ENCODE measurements around the gene SUSD1.

DNA sequence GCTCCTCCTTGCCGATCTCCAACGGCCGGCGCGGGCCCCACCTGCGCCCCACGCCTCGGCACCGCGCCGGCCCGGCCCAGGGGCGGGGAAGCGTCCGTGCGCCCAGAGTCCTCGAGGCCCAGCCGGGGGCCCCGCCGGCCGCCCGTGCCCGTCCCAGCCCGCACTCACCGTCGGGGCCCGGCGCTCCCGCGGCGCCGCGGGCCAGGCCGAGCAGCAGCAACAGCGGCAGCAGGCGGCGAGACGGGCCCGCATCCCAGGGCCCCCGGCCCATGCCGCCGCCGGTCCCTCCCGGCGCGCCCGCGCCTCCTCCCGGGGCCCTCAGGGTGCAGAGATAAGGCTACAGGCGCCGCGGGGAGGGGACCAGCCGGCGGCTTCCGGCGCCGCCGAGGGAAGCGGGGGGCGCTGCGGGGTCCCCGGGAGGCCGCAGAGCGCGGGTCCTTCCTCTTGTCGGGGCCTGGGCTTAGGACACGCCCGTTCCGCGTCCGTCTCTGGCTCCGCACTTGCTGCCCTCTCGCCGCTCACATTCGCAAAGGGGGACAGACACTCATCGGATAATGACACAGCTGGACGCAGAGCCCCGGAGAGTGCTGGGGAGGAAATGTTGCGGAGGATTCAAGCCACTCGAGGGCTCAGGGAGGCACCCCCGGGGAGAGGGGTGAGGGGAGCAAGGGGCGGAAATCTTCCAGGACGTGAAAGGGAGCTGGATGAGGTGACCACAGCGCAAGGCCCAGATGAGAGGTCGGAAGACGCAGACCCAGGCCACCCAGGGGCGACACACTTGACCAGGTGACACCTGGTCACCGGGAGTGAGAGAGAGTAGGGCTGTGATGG is at the start of gene SUSD1:
- TF ChIP-seq, protein P1, sequence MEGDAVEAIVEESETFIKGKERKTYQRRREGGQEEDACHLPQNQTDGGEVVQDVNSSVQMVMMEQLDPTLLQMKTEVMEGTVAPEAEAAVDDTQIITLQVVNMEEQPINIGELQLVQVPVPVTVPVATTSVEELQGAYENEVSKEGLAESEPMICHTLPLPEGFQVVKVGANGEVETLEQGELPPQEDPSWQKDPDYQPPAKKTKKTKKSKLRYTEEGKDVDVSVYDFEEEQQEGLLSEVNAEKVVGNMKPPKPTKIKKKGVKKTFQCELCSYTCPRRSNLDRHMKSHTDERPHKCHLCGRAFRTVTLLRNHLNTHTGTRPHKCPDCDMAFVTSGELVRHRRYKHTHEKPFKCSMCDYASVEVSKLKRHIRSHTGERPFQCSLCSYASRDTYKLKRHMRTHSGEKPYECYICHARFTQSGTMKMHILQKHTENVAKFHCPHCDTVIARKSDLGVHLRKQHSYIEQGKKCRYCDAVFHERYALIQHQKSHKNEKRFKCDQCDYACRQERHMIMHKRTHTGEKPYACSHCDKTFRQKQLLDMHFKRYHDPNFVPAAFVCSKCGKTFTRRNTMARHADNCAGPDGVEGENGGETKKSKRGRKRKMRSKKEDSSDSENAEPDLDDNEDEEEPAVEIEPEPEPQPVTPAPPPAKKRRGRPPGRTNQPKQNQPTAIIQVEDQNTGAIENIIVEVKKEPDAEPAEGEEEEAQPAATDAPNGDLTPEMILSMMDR (IDR thresholded peaks at IDR 0.05; ENCODE audit: extremely low read depth in 1 of 2, insufficient read depth in 1 of 2, low read depth in 1 of 2, low read length in 2 of 2): no peak
- TF ChIP-seq POLR2A (IDR thresholded peaks at IDR 0.05; ENCODE audit: low read depth, low read length) (no peak), FOS (IDR thresholded peaks at IDR 0.05; ENCODE audit: borderline replicate concordance, insufficient read depth, low read length) (no peak), EZH2 (IDR thresholded peaks at IDR 0.05; ENCODE audit: borderline replicate concordance, low read depth, low read length, severe bottlenecking) (no peak), MYC (IDR thresholded peaks at IDR 0.05; ENCODE audit: low read depth, low read length) (no peak)

Data from endothelial cell of umbilical vein (primary cell).